PC-9 (cell line): ENCODE measurements around the gene RPL28. TPM values are rescaled to one million over a fixed set of nuclear protein-coding genes. Genes with fewer than 3 reads are reported as not detected.

ENCODE experiments used
- BruUV-seq: library from RNA; stranded (reverse); fragments of 400-500 nt; replicated peaks from 2 replicates; lab custom pipeline; 2021; lab: Mats Ljungman, UMichigan
- CTCF ChIA-PET: fragments of 300-600 bp; sonication (Branson Sonifier 250); formaldehyde crosslinking; loops from one replicate; lab custom pipeline; 2022; ENCODE audit warnings: antibody characterized with exemption; lab: Charles Lee
- POLR2A ChIA-PET: fragments of 300-600 bp; sonication (Branson Sonifier 250); formaldehyde crosslinking; loops from one replicate; lab custom pipeline; 2022; ENCODE audit warnings: antibody characterized with exemption; ENCODE audit not compliant: unreplicated experiment; lab: Charles Lee
- DNase-seq, 2 experiments: peaks; one replicate each; pipeline versions ENCODE4 v3.0.0 to v3.0.0-alpha.2; 2015 to 2022; ENCODE audit warnings: mixed read lengths in 1 of 2
- H2AFZ ChIP-seq: fragments of 200-600 bp; sonication (generic); 2 replicates; pipeline ENCODE4 v1.8.1; 2017; ENCODE audit warnings: antibody characterized with exemption
- H3F3A ChIP-seq: fragments of 200-600 bp; sonication (generic); 2 replicates; pipeline ENCODE4 v1.8.1; 2017; ENCODE audit warnings: antibody characterized with exemption, mild to moderate bottlenecking, low read depth; ENCODE audit not compliant: insufficient read depth
- H3K27ac ChIP-seq: fragments of 200-600 bp; sonication (generic); 2 replicates; pipeline ENCODE4 v1.6.1; 2016; ENCODE audit warnings: mixed run types
- H3K27me3 ChIP-seq: fragments of 200-600 bp; sonication (generic); 2 replicates; pipeline ENCODE4 v1.6.1; 2016; ENCODE audit warnings: low read depth, mixed run types; ENCODE audit not compliant: insufficient read depth
- H3K36me3 ChIP-seq: fragments of 200-600 bp; sonication (generic); 2 replicates; pipeline ENCODE4 v1.6.1; 2016; ENCODE audit warnings: low read depth, mixed run types
- H3K4me1 ChIP-seq: fragments of 200-600 bp; sonication (generic); replicated peaks from 2 replicates; pipeline ENCODE4 v1.6.1; 2016; ENCODE audit warnings: mixed run types; ENCODE audit not compliant: insufficient read depth
- H3K4me2 ChIP-seq: fragments of 200-600 bp; sonication (generic); 2 replicates; pipeline ENCODE4 v1.6.1; 2017; ENCODE audit warnings: mixed run types
- H3K4me3 ChIP-seq: fragments of 200-600 bp; sonication (generic); 2 replicates; pipeline ENCODE4 v1.6.1; 2016; ENCODE audit warnings: mixed run types
- H3K79me2 ChIP-seq: fragments of 200-600 bp; sonication (generic); 2 replicates; pipeline ENCODE4 v1.6.1; 2017; ENCODE audit warnings: low read depth, mixed run types
- H3K9me2 ChIP-seq: fragments of 200-600 bp; sonication (generic); 2 replicates; pipeline ENCODE4 v1.8.1; 2017; ENCODE audit warnings: mild to moderate bottlenecking; ENCODE audit not compliant: insufficient read depth
- H3K9me3 ChIP-seq: fragments of 200-600 bp; sonication (generic); 2 replicates; pipeline ENCODE4 v1.8.1; 2016; ENCODE audit warnings: low read depth; ENCODE audit not compliant: insufficient read depth
- H4K20me1 ChIP-seq: fragments of 200-600 bp; sonication (generic); 2 replicates; pipeline ENCODE4 v1.8.1; 2017; ENCODE audit not compliant: insufficient read depth
- EZH2 ChIP-seq: fragments of 200-600 bp; sonication (generic); IDR thresholded peaks from 2 replicates; pipeline ENCODE4 v1.8.0; 2017; ENCODE audit warnings: antibody characterized with exemption, low read depth
- intact Hi-C: fragments of 100-400 bp; cut with micrococcal nuclease; formaldehyde crosslinking; loops from one replicate; pipeline ENCODE4 v1.10.0; 2022; ENCODE audit not compliant: unreplicated experiment
- total RNA-seq: library from RNA; stranded (reverse); gene quantifications from 2 replicates; pipeline ENCODE4 v1.2.3, GENCODE V29; 2021
- TF ChIP-seq, protein P1 (sequence below): fragments of 200-600 bp; sonication (generic); conservative IDR thresholded peaks from 2 replicates; pipeline ENCODE4 v1.6.1; 2017; ENCODE audit warnings: mixed run types, antibody characterized with exemption, mild to moderate bottlenecking, moderate library complexity

RPL28 gene
- total RNA-seq, 1 experiment from 2014 or later: 2,433 TPM

DNA sequence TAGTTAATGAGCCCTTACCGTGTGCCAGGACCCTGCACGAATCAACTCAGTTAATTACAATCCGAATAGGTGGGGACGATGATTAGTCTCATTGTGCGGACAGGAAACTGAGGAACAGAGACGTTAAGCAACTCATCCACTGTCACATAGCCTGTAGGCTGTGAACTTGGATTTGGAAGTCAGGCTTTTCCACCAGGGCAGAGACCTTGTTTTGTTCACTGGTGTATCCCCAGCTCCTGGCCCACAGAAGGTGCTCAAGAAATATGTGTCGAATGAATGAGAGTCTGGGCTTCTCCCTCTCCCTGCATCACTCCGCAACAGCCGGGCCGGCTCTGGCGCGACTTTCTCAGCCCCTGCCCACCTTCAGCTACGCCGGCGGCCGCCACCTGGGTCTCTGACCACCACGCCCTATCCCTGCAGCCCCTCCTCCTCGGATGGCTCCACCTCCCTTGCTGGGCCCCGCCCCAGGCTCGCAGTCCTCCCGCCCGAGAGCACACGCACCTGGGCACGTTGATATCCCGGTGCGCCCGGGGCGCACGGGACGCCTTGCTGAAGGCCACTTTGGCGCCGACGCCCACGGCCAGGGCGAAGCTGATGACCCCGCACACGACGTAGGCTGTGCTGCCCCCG, 56.1 kb downstream of the RPL28 start:
- Histone ChIP-seq H3F3A (peaks cover 13% of the 10 kb centered on the region), H3K4me2 (no peak overlapping the region), H3K4me1 (no peaks in the 10 kb centered on the region), H2AFZ (no peak overlapping the region), H3K36me3 (no peaks in the 10 kb centered on the region), H3K79me2 (no peaks in the 10 kb centered on the region), H3K4me3 (no peak overlapping the region), H3K9me3 (no peaks in the 10 kb centered on the region), H3K9me2 (no peaks in the 10 kb centered on the region), H4K20me1 (no peaks in the 10 kb centered on the region; the same call in 1 of the 2 replicates), H3K27ac (no peak overlapping the region), H3K27me3 (peaks cover 46% of the 10 kb centered on the region)
- TF ChIP-seq EZH2: no peak
- TF ChIP-seq, protein P1, sequence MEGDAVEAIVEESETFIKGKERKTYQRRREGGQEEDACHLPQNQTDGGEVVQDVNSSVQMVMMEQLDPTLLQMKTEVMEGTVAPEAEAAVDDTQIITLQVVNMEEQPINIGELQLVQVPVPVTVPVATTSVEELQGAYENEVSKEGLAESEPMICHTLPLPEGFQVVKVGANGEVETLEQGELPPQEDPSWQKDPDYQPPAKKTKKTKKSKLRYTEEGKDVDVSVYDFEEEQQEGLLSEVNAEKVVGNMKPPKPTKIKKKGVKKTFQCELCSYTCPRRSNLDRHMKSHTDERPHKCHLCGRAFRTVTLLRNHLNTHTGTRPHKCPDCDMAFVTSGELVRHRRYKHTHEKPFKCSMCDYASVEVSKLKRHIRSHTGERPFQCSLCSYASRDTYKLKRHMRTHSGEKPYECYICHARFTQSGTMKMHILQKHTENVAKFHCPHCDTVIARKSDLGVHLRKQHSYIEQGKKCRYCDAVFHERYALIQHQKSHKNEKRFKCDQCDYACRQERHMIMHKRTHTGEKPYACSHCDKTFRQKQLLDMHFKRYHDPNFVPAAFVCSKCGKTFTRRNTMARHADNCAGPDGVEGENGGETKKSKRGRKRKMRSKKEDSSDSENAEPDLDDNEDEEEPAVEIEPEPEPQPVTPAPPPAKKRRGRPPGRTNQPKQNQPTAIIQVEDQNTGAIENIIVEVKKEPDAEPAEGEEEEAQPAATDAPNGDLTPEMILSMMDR: no peak
- BruUV-seq: no TSS peak
- no peak for DNase-seq
- CTCF ChIA-PET: no interaction called here
- intact Hi-C loops: no loop called here
- POLR2A ChIA-PET: no interaction called here

DNA sequence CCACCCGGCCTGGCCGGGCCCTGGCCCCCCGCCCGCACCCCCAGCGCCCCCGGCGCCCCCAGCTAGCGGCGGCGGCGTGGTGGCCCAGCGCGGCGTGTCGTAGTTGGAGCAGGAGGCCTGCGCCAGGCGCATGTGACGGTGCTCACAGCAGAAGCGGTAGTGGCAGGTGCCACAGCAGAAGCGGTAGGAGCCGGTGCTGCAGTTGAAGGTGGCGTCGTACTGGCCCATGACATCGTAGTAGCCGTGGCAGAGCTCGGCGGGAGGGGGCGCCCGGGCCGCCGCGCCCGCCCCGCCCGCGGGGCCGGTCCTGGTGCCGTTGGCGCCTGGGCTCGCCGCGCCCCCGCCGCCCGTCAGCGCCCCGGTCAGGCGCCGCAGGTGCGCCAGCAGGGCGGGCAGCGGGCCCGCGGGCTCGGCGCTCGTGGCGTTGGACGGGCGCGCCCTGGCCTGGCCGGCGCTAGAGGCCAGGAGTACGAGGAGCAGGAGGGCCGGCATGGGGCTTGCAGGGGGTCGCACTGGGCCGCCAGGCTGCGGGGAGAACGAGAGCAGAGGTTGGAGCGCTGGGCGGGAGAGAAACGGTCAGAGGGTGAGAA, 56.7 kb downstream of the RPL28 start:
- Histone ChIP-seq H3K4me3 (no peak overlapping the region), H3F3A (peaks cover 16% of the 10 kb centered on the region), H3K36me3 (no peaks in the 10 kb centered on the region), H3K4me1 (no peaks in the 10 kb centered on the region), H3K27ac (no peak overlapping the region), H3K9me2 (no peaks in the 10 kb centered on the region), H3K79me2 (no peaks in the 10 kb centered on the region), H3K4me2 (no peak overlapping the region), H4K20me1 (no peaks in the 10 kb centered on the region; the same call in 1 of the 2 replicates), H2AFZ (no peak overlapping the region), H3K9me3 (no peaks in the 10 kb centered on the region), H3K27me3 (peaks cover 52% of the 10 kb centered on the region)
- no TSS peak for BruUV-seq
- DNase-seq: no peak
- intact Hi-C loops: no loop called here
- TF ChIP-seq EZH2: no peak
- TF ChIP-seq, protein P1: no peak
- POLR2A ChIA-PET: no interaction called here
- CTCF ChIA-PET: no interaction called here

DNA sequence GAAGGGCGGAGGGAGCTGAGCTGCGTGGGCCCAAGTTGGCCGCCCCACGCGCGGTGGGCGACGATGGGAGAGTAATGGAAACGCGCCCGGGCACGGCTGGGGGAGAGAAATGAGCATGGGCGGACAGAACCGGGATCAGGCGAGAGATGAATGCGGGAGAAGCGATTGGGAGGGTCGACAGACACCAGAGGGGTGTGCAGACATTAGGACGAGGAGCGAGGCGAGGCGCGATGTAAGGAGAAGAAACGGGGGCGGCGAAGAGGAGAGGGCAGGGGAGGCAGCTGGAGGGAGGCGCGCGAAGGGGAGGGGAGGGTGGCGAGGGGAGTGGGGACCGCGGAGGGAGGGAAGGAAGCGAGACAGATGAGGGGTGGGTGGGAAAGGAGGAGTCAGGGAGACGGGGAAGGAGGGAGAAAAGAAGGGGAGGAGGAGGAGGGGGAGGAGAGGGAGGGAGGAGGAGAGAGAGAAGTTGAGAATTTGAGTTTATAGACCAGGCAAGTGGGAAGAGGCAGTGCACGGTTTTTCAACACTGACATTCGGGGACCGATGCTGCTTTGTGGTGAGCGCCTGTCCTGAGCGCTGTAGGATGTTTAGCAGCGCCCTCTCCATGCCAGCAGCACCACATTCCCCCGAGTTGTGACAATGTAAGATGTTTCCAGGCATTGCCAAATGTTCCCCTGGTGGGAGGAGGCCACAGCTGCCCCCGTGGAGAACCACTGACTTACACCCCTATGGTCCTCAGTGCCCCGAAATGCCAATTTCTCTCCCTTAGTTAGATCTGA, 57.5 kb downstream of the RPL28 start, which contains the start of gene SHISA7:
Gene SHISA7, minus strand, starts transcription at position 256 of the 779 bp plus-strand sequence. CDS start 437 bp downstream, outside the sequence.
- TF ChIP-seq, protein P1: no peak
- TF ChIP-seq EZH2: no peak
- no TSS peak for BruUV-seq
- peaks cover 18% of the 10 kb centered on the region for H3F3A ChIP-seq
- no peaks in the 10 kb centered on the region for H3K36me3 ChIP-seq
- H3K4me1 ChIP-seq: no peaks in the 10 kb centered on the region
- ChIA-PET CTCF (no interaction called here), POLR2A (no interaction called here)
- H3K27me3 ChIP-seq: peaks cover 52% of the 10 kb centered on the region
- intact Hi-C loops: no loop called here
- no peak within 1 kb of the TSS for H3K4me3 ChIP-seq
- H3K27ac ChIP-seq: no peak within 1 kb of the TSS
- H3K79me2 ChIP-seq: no peaks in the 10 kb centered on the region
- H4K20me1 ChIP-seq: no peaks in the 10 kb centered on the region; the same call in 1 of the 2 replicates
- no peak within 1 kb of the TSS for H3K4me2 ChIP-seq
- no peak within 1 kb of the TSS for H2AFZ ChIP-seq
- no peak for DNase-seq
- no peaks in the 10 kb centered on the region for H3K9me3 ChIP-seq
- H3K9me2 ChIP-seq: no peaks in the 10 kb centered on the region
